ENCODE results near the gene TNFRSF1A. TPM values are rescaled to one million over a fixed set of nuclear protein-coding genes. Genes with fewer than 3 reads are reported as not detected.

TNFRSF1A gene
- total and polyA plus RNA-seq, 2 of the 13 experiments (the other 11 are each of a cell fraction or from before 2014, with no cell fraction given): 41.5 to 61.2 TPM

- TF ChIP-seq LRRFIP1 (CRISPR knock-in tag; conservative IDR thresholded peaks at IDR 0.05) (no peak), BATF2 (CRISPR knock-in tag; IDR thresholded peaks at IDR 0.05) (peak; percentile 71; the same call in 1 of the 2 replicates), LBX2 (CRISPR knock-in tag; IDR thresholded peaks at IDR 0.05; ENCODE audit: borderline replicate concordance) (peak; percentile 64; the same call in 1 of the 2 replicates), ARNT (IDR thresholded peaks at IDR 0.05) (no peak), ZBTB39 (CRISPR knock-in tag; IDR thresholded peaks at IDR 0.05) (peak; percentile 91; the same call in 1 of the 2 replicates), PCBP2 (optimal IDR thresholded peaks at IDR 0.05; ENCODE audit: low read depth, low read length, poor library complexity, severe bottlenecking) (no peak), ZNF597 (CRISPR knock-in tag; IDR thresholded peaks at IDR 0.05) (no peak), ZFP36L2 (CRISPR knock-in tag; IDR thresholded peaks at IDR 0.05) (no peak), ZFX (CRISPR knock-in tag; IDR thresholded peaks at IDR 0.05; ENCODE audit: low read depth) (peak; percentile 98), NFKBIZ (CRISPR knock-in tag; IDR thresholded peaks at IDR 0.05) (peak; percentile 92), TFDP1 (CRISPR knock-in tag; IDR thresholded peaks at IDR 0.05; ENCODE audit: borderline replicate concordance) (peak; percentile 92; the same call in 1 of the 2 replicates), E2F1 (CRISPR knock-in tag; IDR thresholded peaks at IDR 0.05) (peak; percentile 17; the same call in 1 of the 2 replicates), ZNF441 (CRISPR knock-in tag; IDR thresholded peaks at IDR 0.05; ENCODE audit: borderline replicate concordance) (no peak; the same call in 1 of the 2 replicates), CCDC6 (CRISPR knock-in tag; IDR thresholded peaks at IDR 0.05) (peak; percentile 98)
Measured at GRCh38 chr12:6383572-6384498, 42.0 kb upstream of the TNFRSF1A start, which contains the start of gene LTBR (continued).
